ENCODE measurements around the gene KLHL14.
"Not testable (repeated sequence)": the region's sequence is repeated elsewhere in the genome, so short reads cannot be mapped to it uniquely, and the experiment has no call there.

Gene KLHL14

DNA sequence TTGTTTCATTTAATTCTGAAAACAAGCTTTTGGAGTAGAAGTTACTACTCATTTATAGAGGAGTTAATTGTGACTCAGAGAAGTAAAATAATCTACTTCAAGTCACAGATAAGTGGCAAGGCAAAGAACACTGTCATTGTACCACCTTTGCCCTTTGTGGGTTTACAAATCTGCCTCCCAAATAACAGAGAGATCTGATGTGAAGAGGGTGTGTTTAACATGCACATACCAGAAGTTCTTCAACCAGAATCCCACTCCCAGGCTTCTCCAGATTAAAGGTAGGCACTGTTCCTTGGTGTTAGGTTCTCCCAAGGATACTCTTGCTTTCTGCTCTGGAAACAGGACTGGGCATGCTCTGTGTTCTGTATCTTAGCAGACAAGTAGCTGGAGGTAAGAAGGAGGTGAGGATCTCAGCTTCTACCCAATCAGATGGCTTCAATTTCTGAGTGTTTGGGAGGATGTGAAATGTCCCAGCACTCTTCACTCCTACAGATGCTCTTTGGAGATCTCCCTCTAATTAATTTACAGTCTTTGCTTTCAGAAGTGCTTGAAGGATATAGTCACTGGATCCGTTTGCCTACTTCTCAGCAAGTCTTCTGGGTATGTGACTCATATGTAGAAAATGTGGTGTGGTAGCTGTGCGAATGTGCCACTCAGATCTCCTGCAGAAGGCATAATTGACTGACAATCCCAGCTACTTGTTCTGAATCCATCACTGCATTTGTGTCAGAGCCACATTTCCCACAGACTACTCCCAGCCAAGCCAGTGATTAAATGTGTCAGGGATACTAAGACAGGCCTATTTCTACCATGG is 111.1 kb downstream of the KLHL14 start:
- DNase-seq (ENCODE audit: low read depth), result no peak
- H3K4me3 ChIP-seq (ENCODE audit: low read depth, low read length), result no peak overlapping the region
- TF ChIP-seq, protein P1, sequence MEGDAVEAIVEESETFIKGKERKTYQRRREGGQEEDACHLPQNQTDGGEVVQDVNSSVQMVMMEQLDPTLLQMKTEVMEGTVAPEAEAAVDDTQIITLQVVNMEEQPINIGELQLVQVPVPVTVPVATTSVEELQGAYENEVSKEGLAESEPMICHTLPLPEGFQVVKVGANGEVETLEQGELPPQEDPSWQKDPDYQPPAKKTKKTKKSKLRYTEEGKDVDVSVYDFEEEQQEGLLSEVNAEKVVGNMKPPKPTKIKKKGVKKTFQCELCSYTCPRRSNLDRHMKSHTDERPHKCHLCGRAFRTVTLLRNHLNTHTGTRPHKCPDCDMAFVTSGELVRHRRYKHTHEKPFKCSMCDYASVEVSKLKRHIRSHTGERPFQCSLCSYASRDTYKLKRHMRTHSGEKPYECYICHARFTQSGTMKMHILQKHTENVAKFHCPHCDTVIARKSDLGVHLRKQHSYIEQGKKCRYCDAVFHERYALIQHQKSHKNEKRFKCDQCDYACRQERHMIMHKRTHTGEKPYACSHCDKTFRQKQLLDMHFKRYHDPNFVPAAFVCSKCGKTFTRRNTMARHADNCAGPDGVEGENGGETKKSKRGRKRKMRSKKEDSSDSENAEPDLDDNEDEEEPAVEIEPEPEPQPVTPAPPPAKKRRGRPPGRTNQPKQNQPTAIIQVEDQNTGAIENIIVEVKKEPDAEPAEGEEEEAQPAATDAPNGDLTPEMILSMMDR (IDR thresholded peaks at IDR 0.05; ENCODE audit: low read depth, low read length), result no peak
- TF ChIP-seq POLR2A (IDR thresholded peaks at IDR 0.05; ENCODE audit: extremely low read depth, insufficient read length), result no peak
- no peak for TF ChIP-seq MYC (IDR thresholded peaks at IDR 0.05; ENCODE audit: low read depth, low read length)
- TF ChIP-seq, protein P2, sequence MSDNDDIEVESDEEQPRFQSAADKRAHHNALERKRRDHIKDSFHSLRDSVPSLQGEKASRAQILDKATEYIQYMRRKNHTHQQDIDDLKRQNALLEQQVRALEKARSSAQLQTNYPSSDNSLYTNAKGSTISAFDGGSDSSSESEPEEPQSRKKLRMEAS (IDR thresholded peaks at IDR 0.05; ENCODE audit: low read depth, low read length), result no peak

DNA sequence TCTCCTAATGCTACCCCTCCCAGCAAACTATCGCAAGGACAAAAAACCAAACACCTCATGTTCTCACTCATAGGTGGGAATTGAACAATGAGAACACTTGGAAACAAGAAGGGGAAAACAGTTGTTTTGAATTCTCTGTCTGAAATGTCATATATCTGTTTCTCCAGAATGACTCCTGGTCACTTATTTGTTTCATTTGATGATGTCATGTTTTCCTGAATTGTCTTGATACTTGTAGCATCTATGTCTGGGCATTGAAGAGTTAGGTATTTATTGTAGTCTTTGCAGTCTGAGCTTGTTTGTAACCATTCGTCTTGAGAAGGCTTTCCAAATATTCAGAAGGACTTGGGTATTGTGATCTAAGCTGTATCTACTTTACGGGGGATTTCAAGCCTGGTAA is 118.3 kb downstream of the KLHL14 start:
- H3K4me3 ChIP-seq (ENCODE audit: low read depth, low read length), result not testable (repeated sequence)

DNA sequence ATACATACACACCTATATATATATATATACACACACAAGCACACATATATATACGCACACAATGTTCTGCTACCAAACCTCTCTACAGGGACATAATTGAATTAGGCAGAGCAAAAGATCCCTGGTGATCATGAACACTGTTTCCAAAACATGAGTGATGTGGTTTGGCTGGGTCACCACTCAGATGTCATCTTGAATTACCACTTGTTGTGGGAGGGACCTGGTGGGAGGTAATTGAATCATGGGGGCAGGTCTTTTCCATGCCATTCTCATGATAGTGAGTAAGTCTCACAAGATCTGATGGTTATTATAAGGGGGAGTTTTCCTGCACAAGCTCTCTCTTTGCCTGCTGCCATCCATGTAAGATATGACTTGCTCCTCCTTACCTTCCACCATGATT is 135.2 kb downstream of the KLHL14 start:
- not testable (repeated sequence) for DNase-seq (ENCODE audit: low read depth); H3K4me3 ChIP-seq (ENCODE audit: low read depth, low read length)

More for the DNA sequence above, 118.3 kb downstream of the KLHL14 start:
- DNase-seq (ENCODE audit: low read depth), result not testable (repeated sequence)

DNA sequence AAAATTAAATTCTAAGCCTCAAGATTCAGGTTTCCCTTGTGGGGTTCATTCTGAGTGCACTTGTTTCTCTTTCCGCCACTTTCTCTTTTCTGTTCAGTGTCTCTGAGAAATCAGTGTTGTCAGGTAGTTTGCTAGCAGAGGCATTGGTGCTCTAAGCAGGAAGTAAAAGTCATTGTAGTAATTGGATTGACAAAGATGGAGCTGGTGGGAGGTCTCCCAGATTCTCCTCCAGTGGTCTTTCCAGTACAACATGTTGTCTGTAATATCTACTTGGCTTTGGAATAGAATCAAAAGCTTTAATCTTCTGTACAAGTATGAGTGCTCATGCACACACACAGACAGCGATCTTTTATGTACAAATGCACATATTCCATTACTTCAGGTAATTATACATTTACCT is 135.6 kb downstream of the KLHL14 start:
- TF ChIP-seq, protein P2 (IDR thresholded peaks at IDR 0.05; ENCODE audit: low read depth, low read length), result no peak
- TF ChIP-seq POLR2A (IDR thresholded peaks at IDR 0.05; ENCODE audit: extremely low read depth, insufficient read length) (no peak), MYC (IDR thresholded peaks at IDR 0.05; ENCODE audit: low read depth, low read length) (no peak)
- TF ChIP-seq, protein P1 (IDR thresholded peaks at IDR 0.05; ENCODE audit: low read depth, low read length), result no peak
- H3K4me3 ChIP-seq (ENCODE audit: low read depth, low read length), result no peak overlapping the region
- DNase-seq (ENCODE audit: low read depth), result no peak

DNA sequence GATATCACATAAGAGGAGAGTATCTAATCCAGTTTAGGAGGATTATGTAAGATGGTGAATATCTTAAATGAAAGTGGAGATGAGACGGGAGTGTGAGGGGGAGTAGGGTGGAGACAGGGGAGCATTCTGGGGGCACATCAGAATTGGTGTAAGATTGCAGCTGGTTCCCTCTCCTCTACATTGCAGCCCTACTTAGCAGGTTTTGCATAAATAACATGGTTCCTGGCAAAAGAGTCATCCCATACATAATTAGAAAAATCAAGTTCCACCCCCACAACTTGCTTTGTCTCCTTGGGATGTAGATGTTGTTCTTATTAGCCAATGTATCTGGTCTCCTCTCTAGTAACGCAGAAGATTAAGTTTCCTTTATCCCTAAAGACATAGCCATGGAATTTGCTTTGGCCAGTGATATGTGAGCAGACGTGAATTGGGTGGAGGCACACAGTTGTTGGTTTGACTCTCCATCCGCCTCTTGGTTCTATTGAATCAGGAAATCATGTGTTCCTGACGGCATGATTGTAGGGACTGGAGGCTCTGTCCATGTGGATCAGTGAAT is 137.9 kb downstream of the KLHL14 start:
- TF ChIP-seq, protein P1 (IDR thresholded peaks at IDR 0.05; ENCODE audit: low read depth, low read length), result no peak
- TF ChIP-seq MYC (IDR thresholded peaks at IDR 0.05; ENCODE audit: low read depth, low read length) (no peak), POLR2A (IDR thresholded peaks at IDR 0.05; ENCODE audit: extremely low read depth, insufficient read length) (no peak)
- TF ChIP-seq, protein P2 (IDR thresholded peaks at IDR 0.05; ENCODE audit: low read depth, low read length), result no peak
- DNase-seq (ENCODE audit: low read depth), result no peak

DNA sequence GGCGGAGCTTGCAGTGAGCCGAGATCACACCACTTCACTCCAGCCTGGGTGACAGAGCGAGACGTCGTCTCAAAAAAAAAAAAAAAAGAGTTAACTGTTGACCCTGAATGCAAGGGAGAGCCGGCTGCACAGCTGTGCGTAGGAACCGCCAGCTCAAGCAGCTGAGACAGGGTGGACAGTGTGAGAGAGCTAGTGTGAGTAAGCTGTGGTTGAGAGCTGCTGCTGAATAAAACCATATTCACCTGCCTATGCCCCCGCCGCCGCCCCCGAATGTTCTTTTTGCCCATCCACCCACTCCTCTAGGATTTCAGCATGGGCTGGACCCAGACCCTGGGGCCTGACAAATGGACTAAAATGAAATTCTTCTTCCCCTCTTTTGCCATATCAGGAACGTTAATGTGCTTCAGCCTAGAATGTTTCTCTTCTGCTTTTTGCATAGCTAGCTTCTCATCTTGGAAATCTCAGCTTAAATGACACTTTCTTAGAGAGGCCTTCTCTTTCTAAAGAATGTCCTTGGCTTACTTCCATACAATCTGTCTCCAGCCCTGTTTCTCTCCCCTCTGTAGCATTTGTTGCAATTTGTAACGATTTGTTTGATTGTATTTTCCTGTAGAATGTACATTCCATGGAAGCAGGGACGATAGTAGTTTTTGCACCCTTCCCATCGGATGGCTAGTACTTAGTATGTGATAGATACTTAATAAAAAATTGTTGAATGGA is 142.7 kb downstream of the KLHL14 start:
- TF ChIP-seq MYC (IDR thresholded peaks at IDR 0.05; ENCODE audit: low read depth, low read length) (no peak), POLR2A (IDR thresholded peaks at IDR 0.05; ENCODE audit: extremely low read depth, insufficient read length) (no peak)
- TF ChIP-seq, protein P2 (IDR thresholded peaks at IDR 0.05; ENCODE audit: low read depth, low read length), result no peak
- TF ChIP-seq, protein P1 (IDR thresholded peaks at IDR 0.05; ENCODE audit: low read depth, low read length), result no peak
- H3K4me3 ChIP-seq (ENCODE audit: low read depth, low read length), result no peak overlapping the region
- no peak for DNase-seq (ENCODE audit: low read depth)

More for the DNA sequence above, 137.9 kb downstream of the KLHL14 start:
- H3K4me3 ChIP-seq (ENCODE audit: low read depth, low read length), result no peak overlapping the region
